T-helper 1 cell treated with Interleukin-12 subunit alpha and Interleukin-12 subunit beta and Interleukin-4 antibody, amounts not matched to agents 30 μg/mL and 1 μg/mL, for 36 hours (primary cell): Measurements from ENCODE around the gene NRN1L.
A peak's percentile ranks its signal among the peaks of the same experiment; 100 is the strongest.

Source experiments
- H3K27ac Mint-ChIP-seq: one replicate; pipeline ENCODE4 v1.8.0; 2021; ENCODE audit warnings: mild to moderate bottlenecking, mixed read lengths
- H3K27me3 Mint-ChIP-seq: one replicate; pipeline ENCODE4 v1.8.0; 2021; ENCODE audit warnings: low read depth, mixed read lengths
- H3K36me3 Mint-ChIP-seq: one replicate; pipeline ENCODE4 v1.8.0; 2021; ENCODE audit warnings: low read depth, mixed read lengths
- H3K4me1 Mint-ChIP-seq: one replicate; pipeline ENCODE4 v1.8.0; 2021; ENCODE audit warnings: low read depth, mixed read lengths
- H3K4me3 Mint-ChIP-seq: one replicate; pipeline ENCODE4 v1.8.0; 2021; ENCODE audit warnings: mild to moderate bottlenecking, moderate library complexity, mixed read lengths
- H3K9me3 Mint-ChIP-seq: one replicate; pipeline ENCODE4 v1.8.0; 2021; ENCODE audit warnings: mixed read lengths

NRN1L gene

DNA sequence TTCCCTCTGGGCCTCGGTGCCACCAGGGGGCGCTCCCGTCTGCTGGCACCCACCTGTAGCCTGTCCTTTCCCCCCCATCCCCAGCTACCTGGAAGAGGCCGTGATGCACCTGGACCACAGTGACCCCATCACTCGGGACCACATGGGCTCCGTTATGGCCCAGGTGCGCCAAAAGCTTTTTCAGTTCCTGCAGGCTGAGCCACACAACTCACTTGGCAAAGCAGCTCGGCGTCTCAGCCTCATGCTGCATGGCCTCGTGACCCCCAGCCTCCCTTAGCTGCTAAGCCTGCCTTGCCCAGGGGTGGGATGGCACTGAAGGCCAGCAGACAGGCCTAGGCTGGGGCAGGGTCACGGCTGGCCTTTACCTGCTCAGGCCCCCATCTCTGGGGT is 818 bp upstream of the NRN1L start:
- H3K27ac Mint-ChIP-seq: no peak overlapping the region
- H3K4me1 Mint-ChIP-seq: no peaks in the 10 kb centered on the region
- no peaks in the 10 kb centered on the region for H3K9me3 Mint-ChIP-seq
- H3K36me3 Mint-ChIP-seq: peaks cover 31% of the 10 kb centered on the region
- no peaks in the 10 kb centered on the region for H3K27me3 Mint-ChIP-seq
- H3K4me3 Mint-ChIP-seq: no peak overlapping the region

DNA sequence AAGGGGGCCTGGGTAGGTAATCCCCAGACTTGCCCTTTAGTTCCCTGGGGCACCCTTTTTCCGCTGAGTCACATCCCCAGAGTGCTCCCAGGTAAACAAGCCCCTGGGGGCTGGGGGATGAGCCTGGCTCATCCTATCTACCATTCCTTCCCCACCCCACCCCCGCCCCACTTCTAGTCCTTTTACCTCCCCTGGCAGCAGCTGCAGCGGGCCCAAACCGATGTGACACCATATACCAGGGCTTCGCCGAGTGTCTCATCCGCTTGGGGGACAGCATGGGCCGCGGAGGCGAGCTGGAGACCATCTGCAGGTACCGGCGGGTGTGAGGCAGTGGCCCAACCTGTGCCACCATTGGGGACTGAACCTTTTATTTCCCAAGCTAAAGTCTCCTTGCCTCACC is 860 bp downstream of the NRN1L start:
- Mint-ChIP-seq H3K36me3 (peaks cover 21% of the 10 kb centered on the region), H3K27ac (no peak overlapping the region), H3K27me3 (no peaks in the 10 kb centered on the region), H3K9me3 (no peaks in the 10 kb centered on the region), H3K4me1 (no peaks in the 10 kb centered on the region), H3K4me3 (no peak overlapping the region)

DNA sequence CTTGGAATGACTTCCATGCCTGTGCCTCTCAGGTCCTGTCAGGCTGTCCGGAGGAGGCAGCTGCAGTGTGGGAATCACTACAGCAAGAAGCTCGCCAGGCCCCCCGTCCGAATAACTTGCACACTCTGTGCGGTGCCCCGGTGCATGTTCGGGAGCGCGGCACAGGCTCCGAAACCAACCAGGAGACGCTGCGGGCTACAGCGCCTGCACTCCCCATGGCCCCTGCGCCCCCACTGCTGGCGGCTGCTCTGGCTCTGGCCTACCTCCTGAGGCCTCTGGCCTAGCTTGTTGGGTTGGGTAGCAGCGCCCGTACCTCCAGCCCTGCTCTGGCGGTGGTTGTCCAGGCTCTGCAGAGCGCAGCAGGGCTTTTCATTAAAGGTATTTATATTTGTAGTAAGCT is 1.3 kb downstream of the NRN1L start:
- Mint-ChIP-seq H3K27ac (no peak overlapping the region), H3K27me3 (no peaks in the 10 kb centered on the region), H3K36me3 (peaks cover 20% of the 10 kb centered on the region)

GRCh38 chr16:67886387-67886786 is 1.7 kb downstream of the NRN1L start:
- Mint-ChIP-seq H3K9me3 (no peaks in the 10 kb centered on the region), H3K36me3 (peaks cover 17% of the 10 kb centered on the region), H3K4me1 (no peaks in the 10 kb centered on the region), H3K27ac (peak overlapping the region; percentile 36), H3K4me3 (no peak overlapping the region), H3K27me3 (no peaks in the 10 kb centered on the region)

More for the DNA sequence above, 1.3 kb downstream of the NRN1L start:
- Mint-ChIP-seq H3K4me1 (no peaks in the 10 kb centered on the region), H3K9me3 (no peaks in the 10 kb centered on the region), H3K4me3 (no peak overlapping the region)

GRCh38 chr16:67888331-67888730 is 3.6 kb downstream of the NRN1L start:
- no peak overlapping the region for H3K4me3 Mint-ChIP-seq
- no peak overlapping the region for H3K27ac Mint-ChIP-seq
- H3K36me3 Mint-ChIP-seq: peaks cover 11% of the 10 kb centered on the region
- H3K27me3 Mint-ChIP-seq: no peaks in the 10 kb centered on the region
- no peaks in the 10 kb centered on the region for H3K9me3 Mint-ChIP-seq
- H3K4me1 Mint-ChIP-seq: peaks cover 7% of the 10 kb centered on the region

DNA sequence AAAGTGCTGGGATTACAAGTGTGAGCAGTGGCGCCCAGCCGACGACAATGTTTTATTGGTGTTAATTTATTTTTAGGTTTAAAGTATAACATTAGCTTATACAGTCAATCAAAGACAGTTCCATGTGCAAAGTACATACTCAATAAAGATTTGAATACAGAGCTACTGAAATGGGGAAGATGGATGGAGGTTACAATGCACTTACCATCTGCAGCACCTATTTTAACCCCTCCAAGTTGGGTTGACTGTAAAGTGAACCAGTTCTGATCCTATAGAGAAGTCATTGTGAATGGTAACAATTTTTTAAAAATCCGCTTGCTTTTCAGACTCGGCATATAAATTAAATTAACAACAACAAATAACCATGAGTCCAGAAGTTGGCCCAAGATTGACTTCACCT is 7.7 kb downstream of the NRN1L start:
- peaks cover 20% of the 10 kb centered on the region for H3K4me1 Mint-ChIP-seq
- H3K4me3 Mint-ChIP-seq: peak overlapping the region; percentile 90
- no peaks in the 10 kb centered on the region for H3K27me3 Mint-ChIP-seq
- peaks cover 2% of the 10 kb centered on the region for H3K36me3 Mint-ChIP-seq
- no peaks in the 10 kb centered on the region for H3K9me3 Mint-ChIP-seq
- peak overlapping the region; percentile 88 for H3K27ac Mint-ChIP-seq

DNA sequence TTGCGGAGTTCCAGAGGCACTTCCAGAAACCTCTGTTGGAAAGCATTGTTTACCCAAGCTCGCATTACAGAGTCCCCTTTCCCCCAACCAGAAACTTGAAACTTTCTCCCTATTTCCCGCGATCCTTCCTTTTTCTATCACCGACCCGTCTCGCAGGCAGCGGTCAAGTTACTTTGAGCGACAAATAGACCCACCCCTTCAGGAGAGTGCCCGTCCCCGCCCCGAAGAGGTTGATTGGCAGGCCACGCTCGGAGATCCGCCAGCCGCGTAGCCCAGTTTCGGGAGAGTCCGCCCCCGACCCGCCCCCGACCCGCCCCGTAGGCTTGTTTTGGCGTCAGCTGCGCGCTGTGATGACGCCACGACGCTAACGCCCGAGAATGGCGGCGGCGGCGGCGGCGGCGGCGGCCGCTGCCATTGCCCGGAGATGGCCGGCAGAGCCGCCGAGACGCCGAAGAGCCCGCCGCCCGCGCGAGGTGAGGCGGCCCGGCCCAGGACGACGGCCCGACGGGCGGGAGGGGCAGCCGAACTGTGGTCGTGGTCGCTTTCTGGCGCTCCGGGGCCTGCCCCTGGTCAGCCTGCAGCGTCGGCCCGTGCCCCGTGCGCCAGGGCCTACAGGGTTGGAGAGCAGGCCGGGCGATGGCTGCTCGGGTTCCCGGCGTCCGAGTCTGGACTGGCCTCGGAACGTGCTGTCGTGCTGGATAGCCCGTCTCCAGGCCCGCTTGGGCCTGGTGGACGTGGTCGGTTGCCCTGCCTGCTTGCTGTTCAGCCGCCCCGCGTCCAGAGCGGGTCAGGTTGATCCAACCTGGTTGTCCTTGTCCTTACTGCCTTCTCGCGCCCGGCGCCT is 8.4 kb downstream of the NRN1L start, which contains the start of gene PSKH1:
Gene PSKH1, plus strand, starts transcription at position 356 of the 844 bp plus-strand sequence. CDS start 15,496 bp downstream, outside the sequence.
- Mint-ChIP-seq H3K4me1 (peaks cover 20% of the 10 kb centered on the region), H3K9me3 (no peaks in the 10 kb centered on the region), H3K27me3 (no peaks in the 10 kb centered on the region), H3K27ac (peak within 1 kb of the TSS; percentile 94), H3K36me3 (peaks cover 2% of the 10 kb centered on the region), H3K4me3 (peak within 1 kb of the TSS; percentile 95)

DNA sequence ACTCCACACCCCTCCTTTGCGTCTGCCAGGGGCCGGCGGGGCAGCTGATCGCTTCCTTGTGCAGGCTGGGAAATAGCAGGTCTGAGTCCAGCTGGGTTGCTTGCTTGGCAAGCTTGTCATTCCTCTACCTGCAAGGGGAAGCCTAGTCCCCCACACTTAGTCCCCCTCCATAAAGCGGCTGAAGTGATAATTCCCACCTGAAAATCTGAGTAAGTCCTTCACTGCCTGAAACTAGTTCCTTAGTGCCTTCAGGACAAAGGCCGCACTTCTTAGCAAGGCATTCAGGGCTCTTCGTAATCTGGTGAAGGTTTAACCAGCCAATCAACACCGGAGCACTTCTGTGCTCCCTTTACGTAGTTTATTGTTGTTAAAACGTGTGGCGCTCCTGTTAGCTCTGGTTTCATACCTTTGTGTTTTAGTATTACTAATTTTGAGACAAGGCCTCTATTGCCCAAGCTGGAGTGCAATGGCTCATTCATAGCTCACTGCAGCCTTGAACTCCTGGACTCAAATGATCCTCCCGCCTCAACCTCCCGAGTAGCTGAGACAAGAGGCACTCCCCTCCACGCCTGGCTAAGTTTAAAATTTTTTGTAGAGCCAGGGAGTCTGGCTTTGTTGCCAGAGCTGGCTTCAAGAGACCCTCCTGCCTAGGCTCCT is 9.2 kb downstream of the NRN1L start:
- peaks cover 2% of the 10 kb centered on the region for H3K36me3 Mint-ChIP-seq
- no peaks in the 10 kb centered on the region for H3K27me3 Mint-ChIP-seq
- peaks cover 23% of the 10 kb centered on the region for H3K4me1 Mint-ChIP-seq
- peak overlapping the region; percentile 95 for H3K4me3 Mint-ChIP-seq
- H3K27ac Mint-ChIP-seq: peak overlapping the region; percentile 94
- H3K9me3 Mint-ChIP-seq: no peaks in the 10 kb centered on the region

- H3K9me3 Mint-ChIP-seq: no peaks in the 10 kb centered on the region
- peaks cover 23% of the 10 kb centered on the region for H3K4me1 Mint-ChIP-seq
- H3K27me3 Mint-ChIP-seq: no peaks in the 10 kb centered on the region
- no peak overlapping the region for H3K4me3 Mint-ChIP-seq
- H3K36me3 Mint-ChIP-seq: peaks cover 2% of the 10 kb centered on the region
- H3K27ac Mint-ChIP-seq: no peak overlapping the region
Measured at GRCh38 chr16:67897231-67897630, 12.5 kb downstream of the NRN1L start.

DNA sequence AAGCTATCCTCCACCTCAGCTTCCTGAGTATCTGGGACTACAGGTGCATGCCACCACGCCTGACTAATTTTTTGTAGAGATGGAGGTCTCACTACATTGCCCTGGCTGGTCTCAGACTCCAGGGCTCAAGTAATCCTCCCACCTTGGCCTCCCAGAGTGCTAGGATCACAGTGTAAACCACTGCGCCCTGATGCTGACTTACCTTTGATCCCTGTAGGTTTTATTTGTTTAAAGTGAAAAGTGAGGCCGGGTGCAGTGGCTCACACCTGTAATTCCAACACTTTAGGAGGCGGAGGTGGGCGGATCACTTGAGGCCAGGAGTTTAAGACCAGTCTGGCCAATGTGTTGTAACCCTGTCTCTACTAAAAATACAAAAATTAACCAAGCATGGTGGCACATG is 17.0 kb downstream of the NRN1L start:
- H3K4me3 Mint-ChIP-seq: no peak overlapping the region
- peaks cover 7% of the 10 kb centered on the region for H3K36me3 Mint-ChIP-seq
- H3K9me3 Mint-ChIP-seq: no peaks in the 10 kb centered on the region
- no peak overlapping the region for H3K27ac Mint-ChIP-seq
- H3K4me1 Mint-ChIP-seq: peaks cover 5% of the 10 kb centered on the region
- H3K27me3 Mint-ChIP-seq: no peaks in the 10 kb centered on the region

DNA sequence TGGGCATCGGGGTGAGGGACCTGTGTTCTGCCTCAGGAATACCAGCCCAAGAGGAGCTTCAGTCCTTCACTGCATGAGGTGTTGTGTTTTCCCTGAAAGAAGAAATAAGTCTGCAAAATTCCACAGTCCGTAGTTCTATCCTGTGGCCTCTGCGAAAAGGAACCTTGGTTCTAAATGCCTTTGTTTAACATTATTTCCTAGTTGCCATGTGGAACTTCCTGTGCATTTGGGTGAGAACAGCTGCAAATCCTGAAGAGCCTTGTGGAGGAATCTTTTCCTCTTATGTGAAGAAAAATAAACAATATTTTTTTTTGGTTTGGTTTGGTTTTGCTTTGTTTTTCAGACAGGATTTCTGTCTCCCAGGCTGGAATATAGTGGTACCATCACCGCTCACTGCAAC is 18.1 kb downstream of the NRN1L start:
- Mint-ChIP-seq H3K27me3 (no peaks in the 10 kb centered on the region), H3K4me3 (no peak overlapping the region), H3K9me3 (no peaks in the 10 kb centered on the region), H3K27ac (no peak overlapping the region), H3K4me1 (peaks cover 3% of the 10 kb centered on the region), H3K36me3 (peaks cover 6% of the 10 kb centered on the region)

DNA sequence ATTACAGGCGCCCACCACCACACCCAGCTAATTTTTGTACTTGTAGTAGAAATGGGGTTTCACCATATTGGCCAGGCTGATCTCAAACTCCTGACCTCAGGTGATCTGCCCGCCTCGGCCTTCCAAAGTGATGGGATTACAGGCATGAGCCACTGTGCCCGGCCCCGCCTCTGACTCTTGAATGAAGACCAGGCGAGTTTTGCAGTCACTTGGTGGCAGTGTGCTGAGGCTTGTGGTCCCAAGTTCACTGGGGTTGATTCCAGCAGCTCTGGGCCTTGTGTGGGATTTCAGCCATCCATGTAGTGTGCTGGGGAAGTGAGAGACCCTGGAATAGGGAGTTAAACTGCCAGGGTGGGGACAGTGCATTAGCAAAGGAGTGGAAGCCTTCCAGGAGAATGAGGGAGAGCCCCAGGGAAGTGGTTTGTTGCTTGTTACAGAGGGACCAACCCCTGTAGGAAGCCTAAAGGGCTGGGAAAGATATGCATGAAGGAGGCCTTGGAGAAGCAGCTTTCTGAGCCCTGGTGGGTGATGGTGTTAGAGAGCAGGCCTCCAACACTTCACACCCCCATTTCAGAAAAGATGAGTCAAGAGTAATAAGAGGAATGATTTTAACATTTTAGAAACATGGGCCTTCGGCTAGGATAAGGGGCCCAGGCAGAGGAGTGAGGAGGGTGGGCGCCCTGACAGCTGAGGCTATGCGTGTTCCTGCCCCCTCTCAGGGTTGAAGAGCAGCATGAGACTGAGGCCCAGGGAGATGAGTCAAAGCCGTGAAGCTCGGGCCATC is 22.9 kb downstream of the NRN1L start:
- Mint-ChIP-seq H3K4me1 (peaks cover 15% of the 10 kb centered on the region), H3K27ac (peak overlapping the region; percentile 0), H3K27me3 (no peaks in the 10 kb centered on the region), H3K36me3 (peaks cover 17% of the 10 kb centered on the region), H3K4me3 (no peak overlapping the region), H3K9me3 (no peaks in the 10 kb centered on the region)

DNA sequence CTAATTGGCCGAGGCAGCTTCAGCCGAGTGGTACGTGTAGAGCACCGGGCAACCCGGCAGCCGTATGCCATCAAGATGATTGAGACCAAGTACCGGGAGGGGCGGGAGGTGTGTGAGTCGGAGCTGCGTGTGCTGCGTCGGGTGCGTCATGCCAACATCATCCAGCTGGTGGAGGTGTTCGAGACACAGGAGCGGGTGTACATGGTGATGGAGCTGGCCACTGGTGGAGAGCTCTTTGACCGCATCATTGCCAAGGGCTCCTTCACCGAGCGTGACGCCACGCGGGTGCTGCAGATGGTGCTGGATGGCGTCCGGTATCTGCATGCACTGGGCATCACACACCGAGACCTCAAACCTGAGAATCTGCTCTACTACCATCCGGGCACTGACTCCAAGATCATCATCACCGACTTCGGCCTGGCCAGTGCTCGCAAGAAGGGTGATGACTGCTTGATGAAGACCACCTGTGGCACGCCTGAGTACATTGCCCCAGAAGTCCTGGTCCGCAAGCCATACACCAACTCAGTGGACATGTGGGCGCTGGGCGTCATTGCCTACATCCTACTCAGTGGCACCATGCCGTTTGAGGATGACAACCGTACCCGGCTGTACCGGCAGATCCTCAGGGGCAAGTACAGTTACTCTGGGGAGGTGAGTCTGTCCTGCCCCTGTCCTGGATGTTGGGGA is 24.5 kb downstream of the NRN1L start:
- Mint-ChIP-seq H3K4me1 (peaks cover 15% of the 10 kb centered on the region), H3K27ac (peak overlapping the region; percentile 75), H3K27me3 (no peaks in the 10 kb centered on the region), H3K4me3 (no peak overlapping the region), H3K36me3 (peaks cover 14% of the 10 kb centered on the region), H3K9me3 (no peaks in the 10 kb centered on the region)

- Mint-ChIP-seq H3K36me3 (peaks cover 16% of the 10 kb centered on the region), H3K27ac (peak overlapping the region; percentile 63), H3K4me3 (peak overlapping the region; percentile 7), H3K27me3 (no peaks in the 10 kb centered on the region), H3K9me3 (no peaks in the 10 kb centered on the region), H3K4me1 (peaks cover 17% of the 10 kb centered on the region)
Measured at GRCh38 chr16:67910158-67910557, 25.5 kb downstream of the NRN1L start.
